Stimulated activated CD4-positive, alpha-beta T cell treated with anti-CD3 and anti-CD28 coated beads, TNF-alpha, amount 100 ng/mL, for 4 hours (primary cell): ENCODE results near the gene RAD51AP1.
"Not testable (repeated sequence)": the region's sequence is repeated elsewhere in the genome, so short reads cannot be mapped to it uniquely, and the experiment has no call there.

Experiments
- DNase-seq, 3 experiments: peaks; one replicate each; pipeline ENCODE4 v3.0.0-alpha.2; 2020; ENCODE audit warnings: low read depth in 3 of 3

RAD51AP1 gene

GRCh38 chr12:4538207-4539160 is at the start of gene RAD51AP1:
RAD51AP1 (plus strand) TSS chr12:4538890; CDS start chr12:4538940, 50 bp downstream.
- DNase-seq = peak; percentile 82 to 93 (median 90)

- no peak for DNase-seq
These were observed 49.1 kb upstream of the RAD51AP1 start for GRCh38 chr12:4489556-4489955.

GRCh38 chr12:4490973-4491372 is 47.7 kb upstream of the RAD51AP1 start:
- no peak for DNase-seq

- DNase-seq = no peak
These were observed 42.4 kb upstream of the RAD51AP1 start for GRCh38 chr12:4496145-4496838.

- no peak for DNase-seq
These were observed 39.5 kb upstream of the RAD51AP1 start for GRCh38 chr12:4499186-4499585.

GRCh38 chr12:4505376-4505986 is 33.2 kb upstream of the RAD51AP1 start:
- DNase-seq = no peak

- no peak for DNase-seq
These were observed 32.3 kb upstream of the RAD51AP1 start for GRCh38 chr12:4506430-4506829.

GRCh38 chr12:4506870-4507269 is 31.8 kb upstream of the RAD51AP1 start:
- DNase-seq = no peak

GRCh38 chr12:4508503-4508902 is 30.2 kb upstream of the RAD51AP1 start:
- not testable (repeated sequence) for DNase-seq

GRCh38 chr12:4509269-4509668 is 29.4 kb upstream of the RAD51AP1 start:
- DNase-seq = not testable (repeated sequence)

GRCh38 chr12:4518106-4518728 is 20.5 kb upstream of the RAD51AP1 start:
- no peak for DNase-seq

- DNase-seq = not testable (repeated sequence)
These were observed 15.2 kb upstream of the RAD51AP1 start for GRCh38 chr12:4523443-4523842.

- DNase-seq = no peak
These were observed 11.7 kb upstream of the RAD51AP1 start for GRCh38 chr12:4526923-4527546.

GRCh38 chr12:4530160-4530559 is 8.5 kb upstream of the RAD51AP1 start:
- no peak for DNase-seq

GRCh38 chr12:4530982-4531586 is 7.6 kb upstream of the RAD51AP1 start:
- DNase-seq = no peak

GRCh38 chr12:4535092-4535491 is 3.6 kb upstream of the RAD51AP1 start:
- no peak for DNase-seq

- DNase-seq = no peak
These were observed 2.8 kb upstream of the RAD51AP1 start for GRCh38 chr12:4535871-4536270.

GRCh38 chr12:4539167-4539870 is 629 bp downstream of the RAD51AP1 start:
- no peak for DNase-seq

- no peak for DNase-seq
These were observed 1.5 kb downstream of the RAD51AP1 start for GRCh38 chr12:4540170-4540569.

GRCh38 chr12:4540638-4541037 is 1.9 kb downstream of the RAD51AP1 start:
- DNase-seq = no peak
